GM19025 (cell line): ENCODE data around the gene RASGRF1.
"Not testable (repeated sequence)": the region's sequence is repeated elsewhere in the genome, so short reads cannot be mapped to it uniquely, and the experiment has no call there.

Source experiments
- ATAC-seq: cut with Tn5 transposase; IDR thresholded peaks from one replicate; pipeline ENCODE4 v1.9.1; 2021; ENCODE audit warnings: mild to moderate bottlenecking, low read depth, moderate library complexity; ENCODE audit not compliant: unreplicated experiment

RASGRF1 gene, protein sequence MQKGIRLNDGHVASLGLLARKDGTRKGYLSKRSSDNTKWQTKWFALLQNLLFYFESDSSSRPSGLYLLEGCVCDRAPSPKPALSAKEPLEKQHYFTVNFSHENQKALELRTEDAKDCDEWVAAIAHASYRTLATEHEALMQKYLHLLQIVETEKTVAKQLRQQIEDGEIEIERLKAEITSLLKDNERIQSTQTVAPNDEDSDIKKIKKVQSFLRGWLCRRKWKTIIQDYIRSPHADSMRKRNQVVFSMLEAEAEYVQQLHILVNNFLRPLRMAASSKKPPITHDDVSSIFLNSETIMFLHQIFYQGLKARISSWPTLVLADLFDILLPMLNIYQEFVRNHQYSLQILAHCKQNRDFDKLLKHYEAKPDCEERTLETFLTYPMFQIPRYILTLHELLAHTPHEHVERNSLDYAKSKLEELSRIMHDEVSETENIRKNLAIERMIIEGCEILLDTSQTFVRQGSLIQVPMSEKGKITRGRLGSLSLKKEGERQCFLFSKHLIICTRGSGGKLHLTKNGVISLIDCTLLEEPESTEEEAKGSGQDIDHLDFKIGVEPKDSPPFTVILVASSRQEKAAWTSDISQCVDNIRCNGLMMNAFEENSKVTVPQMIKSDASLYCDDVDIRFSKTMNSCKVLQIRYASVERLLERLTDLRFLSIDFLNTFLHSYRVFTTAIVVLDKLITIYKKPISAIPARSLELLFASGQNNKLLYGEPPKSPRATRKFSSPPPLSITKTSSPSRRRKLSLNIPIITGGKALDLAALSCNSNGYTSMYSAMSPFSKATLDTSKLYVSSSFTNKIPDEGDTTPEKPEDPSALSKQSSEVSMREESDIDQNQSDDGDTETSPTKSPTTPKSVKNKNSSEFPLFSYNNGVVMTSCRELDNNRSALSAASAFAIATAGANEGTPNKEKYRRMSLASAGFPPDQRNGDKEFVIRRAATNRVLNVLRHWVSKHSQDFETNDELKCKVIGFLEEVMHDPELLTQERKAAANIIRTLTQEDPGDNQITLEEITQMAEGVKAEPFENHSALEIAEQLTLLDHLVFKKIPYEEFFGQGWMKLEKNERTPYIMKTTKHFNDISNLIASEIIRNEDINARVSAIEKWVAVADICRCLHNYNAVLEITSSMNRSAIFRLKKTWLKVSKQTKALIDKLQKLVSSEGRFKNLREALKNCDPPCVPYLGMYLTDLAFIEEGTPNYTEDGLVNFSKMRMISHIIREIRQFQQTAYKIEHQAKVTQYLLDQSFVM (N-terminal part only)

DNA sequence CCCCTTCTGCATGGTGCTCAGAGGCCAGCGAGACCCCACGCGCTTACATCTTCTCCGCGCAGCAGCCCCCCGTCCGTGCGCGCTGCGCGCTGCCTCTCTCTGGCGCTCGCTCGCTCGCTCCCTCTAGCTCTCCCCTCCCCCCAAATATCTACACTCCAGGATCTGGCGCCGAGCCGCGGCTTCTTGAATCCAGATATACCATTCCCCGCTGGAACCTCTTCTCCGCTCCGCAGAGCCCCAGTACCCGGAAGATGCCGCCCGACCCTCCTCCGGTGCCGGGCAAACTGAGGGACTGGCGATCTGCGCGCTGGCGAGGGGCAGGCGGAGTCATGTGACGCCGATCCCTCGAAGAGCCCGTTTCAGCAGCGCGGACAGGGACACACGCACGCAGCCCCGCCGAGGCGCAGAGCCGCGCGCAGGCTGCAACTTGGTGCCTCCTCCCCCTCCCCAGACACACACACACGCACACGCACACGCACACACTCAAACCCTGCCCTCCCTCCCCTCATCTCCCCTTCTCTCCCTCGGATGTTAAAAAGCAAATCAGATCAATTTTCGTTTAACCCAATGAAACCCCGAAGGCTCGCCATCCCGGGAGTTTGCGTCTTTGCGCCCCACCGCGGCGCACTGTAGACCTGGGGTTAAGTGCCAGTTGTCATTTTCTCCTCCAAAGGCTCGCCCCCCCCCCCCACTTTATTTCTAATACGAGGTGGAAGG lies at the start of gene RASGRF1:
Gene RASGRF1, minus strand, starts transcription at position 294 of the 717 bp plus-strand sequence. Its CDS starts 282 bp downstream, at position 12.
- no peak for ATAC-seq

DNA sequence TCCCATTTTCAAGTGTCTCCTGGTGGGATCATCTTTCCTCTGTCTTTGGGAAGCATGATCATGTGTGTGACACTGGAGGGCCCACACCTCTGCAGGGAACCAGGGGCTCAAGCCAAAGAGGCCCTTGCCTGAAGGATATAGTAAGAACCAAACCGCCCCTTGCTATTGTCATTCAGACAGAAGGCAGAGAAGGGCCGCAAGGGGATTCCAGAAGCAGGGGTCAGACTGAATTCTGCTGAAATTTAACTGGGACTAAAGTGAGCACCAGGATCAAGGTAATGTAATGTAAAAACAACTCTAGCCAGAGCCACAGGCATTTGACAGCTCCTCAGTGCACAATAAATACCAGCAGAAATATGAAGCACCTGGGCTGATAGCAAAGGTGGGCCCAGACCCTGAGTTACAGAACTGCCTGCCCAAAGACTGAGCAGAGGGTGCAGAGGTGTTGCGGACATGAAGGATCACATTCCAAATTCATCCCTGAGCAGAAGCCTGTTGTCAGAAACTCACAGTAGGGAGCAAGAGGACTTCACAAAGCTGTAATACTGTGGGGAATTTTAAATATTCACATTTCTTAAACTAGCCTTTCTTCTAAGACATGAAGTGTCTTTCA lies 46.0 kb upstream of the RASGRF1 start:
- no peak for ATAC-seq

DNA sequence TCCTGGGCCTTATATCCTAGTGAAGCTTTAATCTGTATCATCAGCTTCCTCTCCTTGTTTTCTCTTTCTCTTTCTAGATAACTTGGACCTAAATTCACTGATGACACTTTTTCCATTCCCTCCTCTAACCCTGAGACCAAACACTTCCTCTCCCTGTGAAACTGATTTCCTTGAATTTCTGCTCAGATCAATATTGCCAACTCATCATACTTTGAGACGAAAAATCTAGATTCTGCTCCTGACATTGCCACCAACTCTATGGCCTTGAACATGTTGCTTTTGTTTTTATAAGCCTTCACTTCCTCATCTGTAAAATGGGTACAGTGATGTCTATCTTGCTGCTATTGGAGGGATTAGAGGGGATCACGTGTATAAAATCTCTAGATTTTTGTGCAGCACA lies 42.7 kb upstream of the RASGRF1 start:
- no peak for ATAC-seq

DNA sequence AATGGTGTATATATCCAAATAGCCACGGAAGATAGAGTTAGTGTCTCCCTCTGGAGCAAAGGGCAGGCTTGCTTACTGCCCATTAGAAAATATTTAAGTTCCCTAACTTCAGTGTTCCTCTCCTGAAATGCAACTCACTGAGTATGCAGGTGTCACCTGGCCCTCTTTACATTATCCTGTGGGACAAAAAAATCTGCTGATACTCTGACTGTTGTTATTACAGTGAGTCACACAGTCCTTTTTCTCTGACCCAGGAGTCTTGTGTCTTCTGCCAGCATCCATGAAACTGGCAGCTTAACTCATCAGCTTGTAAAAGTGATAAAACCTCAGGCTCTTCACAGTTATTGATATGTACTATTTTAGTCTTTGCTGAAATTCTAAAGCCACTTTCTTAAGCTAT lies 42.2 kb upstream of the RASGRF1 start:
- ATAC-seq, result no peak

DNA sequence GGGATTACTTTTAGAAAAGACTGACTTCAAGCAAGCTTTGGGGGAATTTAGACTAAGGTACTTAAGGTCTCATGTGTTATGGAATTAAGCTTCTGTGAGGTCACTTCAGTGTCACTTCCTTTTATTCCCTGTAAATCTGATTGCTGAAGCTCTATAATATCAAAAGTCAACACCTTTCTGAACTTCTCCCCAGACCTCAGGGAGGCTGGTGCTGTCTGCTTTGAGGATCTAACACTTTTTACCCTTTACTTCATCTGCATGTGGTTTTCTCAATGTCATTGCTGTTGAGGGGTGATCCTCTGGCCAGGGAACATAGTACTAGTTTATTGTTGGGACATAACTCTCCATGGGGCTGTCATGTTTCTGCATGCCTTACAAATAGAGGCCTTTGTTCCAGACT lies 41.8 kb upstream of the RASGRF1 start:
- no peak for ATAC-seq

DNA sequence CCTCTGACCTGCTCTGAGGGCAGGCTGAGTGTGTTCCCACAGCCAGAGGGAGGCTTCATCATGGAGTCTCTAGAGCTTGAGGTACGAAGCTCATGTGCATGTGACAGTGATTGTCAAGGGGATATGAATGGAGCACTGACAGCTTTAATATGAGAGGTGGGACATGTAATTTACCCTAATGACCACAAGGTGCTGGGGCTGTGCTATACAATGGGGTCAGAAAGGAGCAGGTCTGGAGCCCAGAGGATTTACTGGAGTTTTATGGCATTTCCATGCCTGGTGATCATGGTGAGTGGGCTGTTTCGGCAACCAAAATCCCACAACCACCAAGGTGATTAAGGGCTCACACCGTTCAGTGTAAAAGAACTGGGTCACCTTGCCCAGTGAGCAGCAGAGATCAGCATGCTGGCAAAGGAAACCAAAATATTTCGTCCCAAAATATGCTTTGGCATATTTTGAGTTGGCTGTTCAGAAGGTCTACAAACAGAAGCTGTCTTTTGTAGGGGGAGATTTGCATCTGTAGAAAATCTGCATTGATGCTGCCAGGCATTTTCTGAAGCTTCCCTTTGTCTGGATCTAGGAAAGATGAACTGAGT lies 40.1 kb upstream of the RASGRF1 start:
- no peak for ATAC-seq

DNA sequence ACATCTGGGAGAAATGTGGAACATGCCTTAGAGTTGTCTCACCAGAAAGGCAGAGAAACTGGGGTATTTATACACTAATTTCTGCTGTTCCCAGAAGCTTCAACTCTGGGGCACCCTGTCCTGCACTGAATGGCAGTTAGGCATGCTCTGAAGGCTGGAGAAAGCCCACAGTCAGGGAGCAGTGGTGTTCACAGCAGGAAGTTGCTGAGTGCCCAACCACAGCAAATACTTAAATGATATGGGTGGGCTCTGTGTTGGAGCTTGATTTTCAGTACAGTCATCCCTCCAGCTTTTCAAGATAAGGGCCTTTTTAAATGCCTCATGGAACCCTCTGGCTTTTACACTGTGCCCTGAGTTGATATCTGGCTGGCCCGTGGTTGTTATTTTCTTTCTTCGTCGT lies 38.7 kb upstream of the RASGRF1 start:
- no peak for ATAC-seq

DNA sequence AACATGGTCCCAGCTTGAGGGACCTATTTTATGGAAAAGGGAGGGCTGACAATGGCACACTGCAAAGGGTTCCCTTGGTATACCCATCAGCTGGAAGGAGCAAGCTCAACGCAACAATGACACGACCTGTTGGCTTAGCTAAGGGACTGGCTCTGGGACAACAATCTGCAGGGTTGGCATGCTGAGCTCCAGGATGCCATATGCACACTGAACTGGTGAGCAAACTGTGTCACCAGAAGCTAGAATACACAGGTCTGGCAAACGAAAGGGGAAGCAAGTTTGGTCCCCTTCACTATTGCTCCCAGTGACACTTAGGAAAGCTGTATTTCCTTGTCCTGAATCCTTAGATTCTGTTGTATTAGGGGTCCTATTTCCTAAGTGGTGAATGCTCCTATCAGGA lies 38.0 kb upstream of the RASGRF1 start:
- ATAC-seq, result no peak

DNA sequence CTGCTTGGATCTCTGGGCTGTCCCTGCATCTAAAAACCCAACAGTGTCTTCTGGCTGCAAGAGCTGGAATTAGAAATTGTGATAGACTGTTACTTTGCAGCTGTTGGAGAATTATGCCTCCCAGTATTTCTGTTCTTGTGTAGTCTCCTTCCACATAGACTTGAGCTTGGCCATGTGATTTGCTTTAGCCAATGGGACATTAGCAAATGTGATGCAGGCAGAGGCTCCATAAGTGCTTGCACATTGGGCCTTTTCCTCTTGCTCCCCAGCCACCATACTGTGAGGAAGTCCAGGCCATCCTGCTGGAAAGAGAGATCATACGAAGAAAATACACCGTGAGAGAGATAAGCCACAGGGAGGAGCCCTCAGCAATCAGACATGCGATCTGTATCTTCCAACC lies 33.8 kb upstream of the RASGRF1 start:
- no peak for ATAC-seq

DNA sequence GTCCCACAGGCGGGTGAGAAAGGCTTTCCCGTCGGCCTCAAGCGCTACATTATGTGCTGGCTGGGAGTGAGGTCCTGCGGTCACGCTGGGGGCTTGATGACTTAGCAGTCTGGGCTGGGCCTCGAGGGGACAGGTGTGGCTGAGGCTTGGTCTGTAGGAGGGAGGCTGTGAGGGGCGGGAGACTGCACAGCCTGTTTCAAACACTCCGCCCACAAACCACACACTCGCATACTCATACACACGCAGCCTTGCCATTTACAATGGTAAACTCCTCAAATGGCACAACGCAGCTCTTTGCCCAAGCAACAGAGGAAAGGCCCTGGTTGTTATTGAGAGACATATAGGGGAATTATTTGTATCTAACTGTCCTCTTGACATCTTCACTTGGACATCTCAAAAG lies 32.4 kb upstream of the RASGRF1 start:
- no peak for ATAC-seq

DNA sequence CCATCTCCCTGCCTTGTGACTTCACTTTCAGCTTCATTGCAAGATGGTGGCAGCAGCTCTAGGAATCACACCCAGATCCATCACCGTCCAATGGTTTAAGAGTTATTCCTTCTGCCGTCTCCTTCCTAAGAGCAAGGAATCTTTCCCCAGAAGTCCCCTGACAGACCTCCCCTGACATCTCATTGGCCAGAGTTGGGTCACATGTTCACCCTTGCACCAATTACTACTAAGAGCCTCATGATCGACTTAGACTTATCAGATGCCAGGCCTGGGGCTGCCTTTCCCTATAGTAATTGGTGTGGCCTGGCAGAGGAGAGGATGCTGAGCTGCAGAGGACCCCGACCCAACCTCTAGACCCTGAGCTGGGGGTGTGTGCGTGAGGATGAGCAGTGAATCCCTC lies 31.8 kb upstream of the RASGRF1 start:
- no peak for ATAC-seq

DNA sequence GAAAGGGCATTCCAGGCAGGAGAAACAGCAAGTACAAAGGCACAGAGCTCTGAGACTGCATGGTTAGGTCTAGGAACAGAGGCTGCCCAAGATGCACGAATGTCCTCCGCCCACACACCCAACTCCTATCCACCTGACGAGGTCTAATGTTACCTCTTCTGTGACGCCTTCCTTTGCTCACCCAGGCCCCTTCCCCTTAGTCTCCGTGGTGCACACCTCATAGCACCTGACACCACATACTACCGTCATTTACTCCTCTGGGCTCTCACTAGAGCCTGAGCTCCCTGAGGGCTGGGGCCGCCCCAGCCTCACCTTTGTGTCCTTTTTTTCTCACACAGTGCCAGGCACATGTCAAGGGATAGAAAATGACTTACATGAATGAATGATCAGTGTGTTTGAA lies 31.0 kb upstream of the RASGRF1 start:
- no peak for ATAC-seq

DNA sequence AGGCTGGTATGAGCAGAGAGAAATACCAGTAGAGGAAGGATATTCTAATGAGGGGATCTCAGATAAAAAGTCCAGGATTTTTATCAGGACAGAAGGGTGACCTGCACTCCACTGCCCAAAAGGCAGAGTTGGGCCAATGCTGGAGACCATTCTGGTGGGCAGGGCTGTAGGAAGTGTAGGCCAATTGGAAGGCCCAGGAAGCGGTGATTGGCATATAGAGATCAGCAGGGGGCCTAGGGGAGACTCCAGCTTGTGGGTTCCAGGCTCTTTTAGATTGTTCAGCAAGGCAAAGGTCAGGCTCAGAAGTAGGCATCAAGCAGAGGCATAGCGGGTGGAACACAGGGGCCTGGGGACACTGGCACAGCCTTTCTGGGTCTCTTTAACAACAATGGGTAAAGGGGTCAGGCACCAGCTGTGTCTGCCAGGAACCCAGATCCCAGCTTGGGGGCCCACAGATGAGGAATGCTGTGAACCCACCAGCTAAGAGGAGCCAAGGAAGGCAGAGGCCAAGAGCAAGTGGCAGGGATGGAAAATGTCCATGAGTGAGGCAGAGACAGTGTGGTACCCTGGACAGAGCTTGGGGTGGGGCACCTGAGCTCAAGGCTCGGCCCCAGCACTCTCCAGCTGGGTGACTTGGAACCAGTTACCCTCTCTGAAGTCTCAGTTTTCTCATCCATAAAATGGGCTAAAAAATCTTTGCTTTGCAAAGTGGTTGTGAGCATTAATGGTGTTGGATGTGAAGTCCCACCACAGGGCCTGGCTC lies 27.0 kb upstream of the RASGRF1 start:
- ATAC-seq, result no peak

DNA sequence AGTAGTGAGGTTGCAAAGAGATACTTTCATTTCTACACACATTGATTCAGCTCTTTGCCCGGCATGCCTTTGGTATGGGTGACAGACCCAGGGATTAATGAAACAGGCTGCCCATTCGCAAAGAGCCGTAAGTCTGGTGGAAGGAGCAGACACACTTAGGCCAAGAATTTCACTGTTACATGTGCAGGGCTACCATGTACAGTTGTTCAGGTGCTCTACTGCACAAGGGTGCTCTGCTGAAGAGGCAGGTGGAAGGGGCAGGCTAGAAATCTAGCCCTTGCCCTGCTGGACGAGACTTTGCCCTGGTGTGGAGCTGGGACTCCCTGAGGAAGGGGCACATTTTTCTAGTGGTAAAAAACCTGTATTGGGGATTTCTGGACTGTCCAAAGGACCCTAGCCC lies 26.2 kb upstream of the RASGRF1 start:
- no peak for ATAC-seq

DNA sequence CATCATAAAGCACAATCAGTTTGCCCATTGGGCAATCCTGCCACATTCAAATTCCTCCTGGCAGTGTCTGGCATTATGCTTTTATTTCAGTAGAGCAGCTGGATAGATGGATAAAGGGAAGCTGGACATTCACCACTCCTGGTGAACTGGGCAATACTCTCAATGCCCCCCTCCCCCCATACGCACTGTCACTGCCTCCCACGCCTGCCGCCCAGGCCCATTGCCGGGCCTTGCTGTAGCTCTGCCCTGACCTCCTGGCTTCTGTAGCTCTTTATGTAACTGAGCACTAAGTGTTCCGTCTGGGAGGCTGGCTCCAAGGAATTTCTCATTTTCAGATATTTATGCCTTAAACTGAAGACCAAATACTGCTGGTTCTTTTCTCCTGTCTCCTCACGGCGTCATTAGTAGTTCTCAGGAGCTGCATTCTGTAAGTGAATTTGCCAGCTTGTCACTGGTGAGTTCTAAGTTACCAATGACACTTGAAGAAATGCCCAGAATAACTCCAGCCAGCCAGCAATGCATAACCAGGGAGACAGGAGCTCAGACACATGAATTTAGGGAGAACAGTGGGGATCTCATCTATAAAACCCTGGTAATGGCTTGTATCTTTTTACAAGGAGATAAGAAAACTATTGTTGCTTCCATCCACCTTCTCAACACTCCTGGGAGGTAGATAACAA lies 25.5 kb upstream of the RASGRF1 start:
- no peak for ATAC-seq

DNA sequence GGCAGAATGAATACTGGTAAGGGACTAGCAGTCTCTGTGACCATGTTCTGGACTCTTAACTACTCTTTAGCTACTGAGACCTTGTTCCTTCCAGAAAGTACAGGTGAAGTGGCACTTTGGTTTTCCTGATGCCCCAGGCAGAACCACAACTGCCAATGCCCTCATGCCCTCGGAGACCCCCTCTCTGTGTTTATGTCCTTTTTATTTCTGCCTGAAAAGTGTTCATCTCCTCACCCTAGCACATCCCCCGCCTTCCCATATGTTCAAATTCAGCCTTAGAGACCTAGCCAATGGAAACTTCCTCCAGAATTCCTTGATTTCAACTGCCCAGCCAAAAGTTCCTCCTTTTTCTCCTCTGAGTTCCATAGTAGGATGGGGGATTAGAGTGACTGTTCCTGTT lies 23.3 kb upstream of the RASGRF1 start:
- ATAC-seq, result no peak

DNA sequence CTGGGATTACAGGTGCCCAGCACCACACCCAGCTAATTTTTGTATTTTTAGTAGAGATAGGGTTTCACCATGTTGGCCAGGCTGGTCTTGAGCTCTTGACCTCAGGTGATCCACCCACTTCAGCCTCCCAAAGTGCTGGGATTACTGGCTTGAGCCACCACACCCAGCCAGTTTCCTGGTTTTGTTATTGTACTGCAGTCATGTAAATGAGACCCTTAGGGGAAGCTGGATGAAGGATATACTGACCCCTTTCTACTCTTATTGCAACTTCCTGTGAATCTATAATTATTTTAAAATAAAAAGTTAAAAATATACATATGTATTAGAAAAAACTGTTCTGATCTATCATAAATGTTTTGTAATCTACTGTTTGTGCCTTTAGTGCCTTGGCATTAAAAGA lies 20.8 kb upstream of the RASGRF1 start:
- ATAC-seq, result not testable (repeated sequence)

DNA sequence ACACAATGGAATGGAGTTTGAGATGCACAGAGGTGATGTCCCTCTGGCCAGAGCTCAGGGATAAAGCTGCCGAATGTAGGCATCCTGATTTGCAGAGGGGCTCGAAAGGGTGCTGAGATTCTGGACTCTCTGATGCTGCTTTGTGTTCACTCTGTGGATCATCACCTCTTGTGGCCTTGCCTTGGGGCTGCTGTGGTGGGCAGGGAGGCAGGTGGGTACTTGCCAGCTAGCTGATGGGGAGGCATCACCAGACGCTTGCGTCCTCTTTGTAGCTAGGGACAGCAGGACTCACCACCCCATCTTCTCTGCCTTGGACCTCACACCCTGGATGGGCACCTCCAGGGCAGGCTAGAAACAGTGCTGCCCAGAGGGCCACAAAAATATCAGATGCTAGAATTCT lies 14.6 kb upstream of the RASGRF1 start:
- ATAC-seq, result no peak
